Right lung (tissue), 5 donors: ENCODE data around the gene ARVCF. TPM values are rescaled to one million over a fixed set of nuclear protein-coding genes. Genes with fewer than 3 reads are reported as not detected.

Experiments used
- DNase-seq, 2 donors: peaks; one replicate each; pipeline ENCODE4 v3.0.0-alpha.2; 2013
- polyA plus RNA-seq, 5 donors: library from polyadenylated mRNA; unstranded; fragments of 120-200 nt; gene quantifications; one replicate each; pipeline versions ENCODE4 v1.2.1 to v1.2.3, GENCODE V29; 2013; ENCODE audit warnings: inconsistent platforms in 1 of 5, low replicate concordance in 1 of 5; ENCODE audit not compliant: insufficient read length in 5 of 5, insufficient read depth in 1 of 5

The ARVCF gene
- polyA plus RNA-seq, 5 donors = 18.4 to 46.1 (median 24.7) TPM

GRCh38 chr22:20053407-20054033, 36.9 kb upstream of the ARVCF start:
- no peak for DNase-seq

GRCh38 chr22:20052309-20053259, 36.0 kb upstream of the ARVCF start:
- no peak for DNase-seq

- no peak for DNase-seq
Observed at GRCh38 chr22:20051927-20052308, 35.3 kb upstream of the ARVCF start.

- DNase-seq = no peak
Observed at GRCh38 chr22:20046730-20047129, 30.1 kb upstream of the ARVCF start.

- no peak for DNase-seq
Observed at GRCh38 chr22:20044495-20045151, 28.0 kb upstream of the ARVCF start.

GRCh38 chr22:20043997-20044342, 27.3 kb upstream of the ARVCF start:
- no peak for DNase-seq

GRCh38 chr22:20043057-20043996, 26.7 kb upstream of the ARVCF start:
- no peak for DNase-seq

DNA sequence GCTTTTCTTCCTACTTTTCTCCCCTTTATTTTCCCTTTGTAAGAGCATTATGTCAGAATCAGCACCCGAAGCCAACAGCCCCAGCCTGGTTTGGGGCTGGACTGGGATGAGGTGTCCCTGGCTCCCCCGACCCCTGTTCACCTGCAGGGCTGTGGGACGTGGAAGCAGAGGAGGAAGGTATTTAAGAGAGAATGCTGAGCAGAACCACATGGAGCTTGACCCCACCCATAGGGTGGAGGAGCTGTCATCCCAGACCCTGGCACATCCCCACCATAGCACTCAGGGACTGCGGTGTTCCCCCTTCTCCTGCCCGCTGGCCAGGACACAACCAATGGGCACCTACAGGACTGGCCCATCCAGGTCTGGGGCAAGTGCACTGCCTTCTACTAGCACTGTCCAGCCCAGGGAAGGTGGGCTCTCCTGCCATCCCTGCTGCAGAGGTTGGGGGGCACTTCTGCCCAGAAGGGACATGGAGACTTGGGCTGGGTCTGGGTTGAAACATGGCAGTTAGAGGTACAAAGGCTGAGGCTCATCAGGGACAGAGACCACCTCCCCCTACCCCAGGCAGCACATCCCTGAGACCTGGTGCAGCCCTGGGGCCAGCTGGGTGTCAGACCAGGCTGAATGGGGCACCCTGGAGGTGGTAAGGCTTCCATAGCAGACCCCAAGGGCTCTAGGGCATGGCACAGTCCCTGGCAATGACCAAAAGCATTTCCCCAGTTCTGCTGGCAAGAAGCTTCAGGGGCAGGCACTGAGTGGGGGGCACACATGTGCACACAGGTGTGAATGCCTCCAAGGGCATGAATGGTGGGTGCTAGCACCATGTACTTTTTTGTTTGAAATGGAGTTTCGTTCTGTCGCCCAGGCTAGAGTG, 23.9 kb upstream of the ARVCF start:
- no peak for DNase-seq

GRCh38 chr22:20039683-20040325, 23.2 kb upstream of the ARVCF start:
- DNase-seq = no peak

GRCh38 chr22:20038574-20038973, 22.0 kb upstream of the ARVCF start:
- no peak for DNase-seq

DNA sequence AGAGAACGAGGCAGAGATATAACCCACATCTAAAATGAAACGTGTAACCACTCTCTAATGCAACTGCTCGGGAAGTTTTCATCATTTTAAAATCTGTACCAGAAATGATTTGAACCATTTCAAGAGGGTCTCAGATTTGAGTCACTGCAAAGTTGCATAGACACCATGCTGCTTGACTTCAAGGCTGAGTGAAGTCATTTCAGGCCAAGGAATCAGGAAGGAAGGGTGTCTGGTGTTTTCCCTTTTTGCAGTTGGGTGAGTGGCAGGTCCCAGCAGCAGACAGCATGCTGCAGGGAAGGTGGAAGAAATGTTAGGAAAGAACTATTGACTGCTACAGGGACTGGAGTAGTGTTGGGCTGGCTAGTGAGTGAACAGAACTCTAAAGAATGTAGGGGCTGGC, 20.8 kb upstream of the ARVCF start:
- no peak for DNase-seq

DNA sequence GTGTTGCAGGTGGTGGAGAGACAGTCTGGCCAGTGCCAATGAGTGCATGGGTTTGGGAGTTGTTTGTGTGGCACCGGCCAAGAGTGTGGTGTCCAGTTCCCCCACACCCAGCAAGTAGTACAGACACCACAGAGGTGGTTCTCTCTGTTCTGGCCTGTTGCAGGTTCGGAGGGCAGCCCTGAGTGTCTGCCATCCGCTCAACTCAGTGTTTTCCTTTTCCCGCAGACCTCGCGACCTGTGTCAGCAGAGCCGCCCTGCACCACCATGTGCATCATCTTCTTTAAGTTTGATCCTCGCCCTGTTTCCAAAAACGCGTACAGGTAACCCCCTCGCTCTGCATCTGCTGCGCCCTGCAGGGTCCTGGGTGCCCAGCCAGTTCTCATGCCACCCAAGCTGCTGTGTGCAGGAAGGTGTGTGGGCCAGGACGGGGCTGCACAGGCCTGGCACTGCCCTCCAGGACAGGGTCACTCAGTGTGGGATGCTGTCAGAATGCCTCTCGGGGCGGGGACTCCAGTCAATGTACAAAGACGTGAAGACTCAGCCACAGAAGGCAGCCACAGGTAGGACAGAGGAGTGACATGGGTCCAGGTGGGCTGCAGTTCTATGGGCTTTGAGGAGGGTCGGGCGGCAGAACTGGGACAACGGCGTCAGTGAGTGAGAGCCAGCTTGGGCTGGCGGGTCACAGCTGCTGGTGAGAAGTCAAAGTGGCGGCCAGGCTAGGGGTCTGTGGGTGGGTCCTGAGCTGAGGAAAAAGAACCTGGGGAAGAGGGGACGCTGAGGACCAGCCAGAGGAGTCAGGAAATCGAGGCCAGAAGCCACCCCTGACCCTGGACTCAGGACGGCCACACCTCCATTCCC, 20.1 kb upstream of the ARVCF start:
- no peak for DNase-seq

GRCh38 chr22:20036084-20036482, 19.5 kb upstream of the ARVCF start:
- no peak for DNase-seq

GRCh38 chr22:20035375-20036083, 18.9 kb upstream of the ARVCF start:
- no peak for DNase-seq

GRCh38 chr22:20034143-20034542, 17.5 kb upstream of the ARVCF start:
- no peak for DNase-seq

DNA sequence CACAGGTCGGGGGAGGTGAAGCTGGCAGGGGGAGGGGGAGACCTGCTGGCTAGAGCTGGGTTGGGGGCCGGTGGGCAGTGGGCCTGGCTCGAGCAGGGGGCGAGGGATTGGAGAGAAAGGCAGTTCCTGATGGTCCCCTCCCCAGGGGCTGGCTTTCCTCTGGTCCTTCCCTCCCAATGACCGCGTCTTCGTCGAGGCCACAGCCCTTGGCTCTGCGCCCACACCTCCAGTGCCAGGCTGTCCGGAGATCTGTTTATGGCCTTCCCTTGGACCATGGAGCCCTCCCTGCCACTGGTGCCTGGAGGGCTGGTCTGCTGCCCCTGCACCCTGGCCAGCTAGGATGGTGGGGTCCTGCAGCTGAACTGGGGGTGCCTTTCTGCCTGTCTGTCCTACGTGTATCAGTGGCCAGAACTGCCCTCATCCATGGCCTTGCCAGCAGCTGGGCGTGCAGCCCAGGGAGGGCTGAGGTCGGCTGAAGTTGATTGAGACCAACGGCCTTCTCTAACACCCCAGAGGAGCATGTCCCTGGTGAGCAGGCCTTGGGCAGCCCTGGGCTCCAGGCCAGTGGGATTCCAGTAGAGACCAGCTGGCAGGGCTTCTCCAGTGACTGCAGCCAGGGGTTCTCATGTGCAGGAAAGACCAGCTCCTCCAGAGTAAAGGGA, 16.6 kb upstream of the ARVCF start:
- DNase-seq = no peak

- no peak for DNase-seq
Observed at GRCh38 chr22:20032407-20032991, 15.9 kb upstream of the ARVCF start.
